GM19351 (cell line): Measurements from ENCODE around the gene TMEM202.
"Not testable (repeated sequence)": the region's sequence is repeated elsewhere in the genome, so short reads cannot be mapped to it uniquely, and the experiment has no call there.

Experiments used
- ATAC-seq: cut with Tn5 transposase; IDR thresholded peaks from one replicate; pipeline ENCODE4 v1.9.1; 2021; ENCODE audit warnings: mild to moderate bottlenecking, moderate library complexity; ENCODE audit not compliant: unreplicated experiment

Gene TMEM202

GRCh38 chr15:72398648-72399047, 543 bp downstream of the TMEM202 start:
- ATAC-seq: no peak

GRCh38 chr15:72402726-72403125, 4.6 kb downstream of the TMEM202 start:
- no peak for ATAC-seq

DNA sequence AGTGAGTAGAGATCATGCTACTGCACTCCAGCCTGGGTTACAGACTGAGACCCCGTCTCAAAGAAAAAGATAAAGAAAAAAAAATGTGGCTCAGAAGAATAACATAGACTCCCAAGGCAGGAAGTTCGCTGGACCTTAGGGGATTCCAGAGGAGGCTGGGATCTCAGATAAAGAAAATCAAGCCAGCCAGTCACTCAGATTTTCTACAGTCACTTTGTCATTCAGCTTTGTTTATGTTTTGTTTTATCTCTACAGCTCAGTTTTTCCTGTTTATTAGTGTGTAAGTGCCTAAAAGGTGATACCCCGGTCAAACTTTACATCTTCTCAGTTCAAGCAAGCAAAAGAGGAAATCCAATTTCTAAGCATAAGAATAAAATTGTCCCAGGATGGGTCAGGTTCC, 6.3 kb downstream of the TMEM202 start:
- ATAC-seq: no peak

DNA sequence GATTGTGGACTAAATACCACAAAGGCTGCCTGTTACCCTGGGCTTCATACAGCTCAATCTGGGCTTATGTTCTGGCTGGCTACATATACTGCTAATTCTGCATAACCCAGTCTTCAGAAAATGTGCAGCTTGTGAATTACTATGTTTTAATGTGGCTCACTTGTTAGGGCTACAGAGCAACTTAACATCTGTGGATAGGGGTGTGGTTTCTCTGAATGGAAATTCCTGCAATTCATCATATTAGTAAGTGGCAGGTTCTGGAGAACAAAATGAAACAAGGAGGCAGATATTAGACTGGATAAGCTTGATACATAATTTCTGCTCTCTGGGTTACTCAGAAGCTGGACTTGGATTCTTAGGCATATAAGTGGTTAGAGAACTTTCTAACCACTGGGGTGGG, 6.7 kb downstream of the TMEM202 start:
- ATAC-seq: no peak

GRCh38 chr15:72406936-72407335, 8.8 kb downstream of the TMEM202 start:
- ATAC-seq: no peak

DNA sequence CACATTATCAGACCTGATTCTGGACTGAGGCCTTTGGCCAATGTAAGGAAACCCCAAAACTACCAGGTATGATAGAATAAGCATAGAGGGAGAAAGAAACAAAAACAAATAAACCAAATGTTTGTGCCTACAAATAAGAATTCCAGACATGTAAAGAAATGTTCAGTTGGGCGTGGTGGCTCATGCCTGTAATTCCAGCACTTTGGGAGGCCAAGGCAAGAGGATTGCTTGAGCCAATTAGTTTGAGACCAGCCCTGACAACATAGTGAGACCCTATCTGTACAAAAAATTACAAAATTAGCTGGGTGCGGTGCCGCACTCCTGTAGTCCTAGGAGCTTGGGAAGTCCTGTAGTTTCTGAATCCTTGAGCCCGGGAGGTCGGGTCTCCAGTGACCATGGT, 13.0 kb downstream of the TMEM202 start:
- ATAC-seq: no peak

- no peak for ATAC-seq
Observed at GRCh38 chr15:72411544-72411943, 13.4 kb downstream of the TMEM202 start.

DNA sequence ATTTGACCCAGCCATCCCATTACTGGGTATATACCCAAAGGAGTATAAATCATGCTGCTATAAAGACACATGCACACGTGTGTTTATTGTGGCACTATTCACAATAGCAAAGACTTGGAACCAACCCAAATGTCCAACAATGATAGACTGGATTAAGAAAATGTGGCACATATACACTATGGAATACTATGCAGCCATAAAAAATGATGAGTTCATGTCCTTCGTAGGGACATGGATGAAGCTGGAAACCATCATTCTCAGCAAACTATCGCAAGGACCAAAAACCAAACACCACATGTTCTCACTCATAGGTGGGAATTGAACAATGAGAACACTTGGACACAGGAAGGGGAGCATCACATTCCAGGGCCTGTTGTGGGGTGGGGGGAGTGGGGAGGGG, 15.2 kb downstream of the TMEM202 start:
- not testable (repeated sequence) for ATAC-seq

DNA sequence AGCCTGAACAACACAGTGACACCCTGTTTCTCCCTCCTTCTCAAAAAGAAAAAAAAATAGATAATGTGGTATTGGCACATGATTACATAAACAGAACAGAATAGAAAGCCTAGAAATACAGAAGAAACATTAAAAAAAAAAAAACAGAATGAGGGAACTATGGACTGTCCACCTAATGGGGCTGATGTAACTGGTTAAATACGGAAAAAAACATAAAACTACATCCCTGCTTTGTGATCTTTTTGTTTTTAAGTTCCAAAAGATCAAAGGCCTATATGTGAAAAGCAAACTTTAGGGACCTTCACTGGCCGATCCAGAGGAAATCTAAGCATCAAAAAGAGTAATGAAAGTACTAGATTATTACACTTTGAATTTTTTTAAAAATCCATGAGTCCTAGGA, 17.2 kb downstream of the TMEM202 start:
- no peak for ATAC-seq

GRCh38 chr15:72419768-72420167, 21.7 kb downstream of the TMEM202 start:
- not testable (repeated sequence) for ATAC-seq

DNA sequence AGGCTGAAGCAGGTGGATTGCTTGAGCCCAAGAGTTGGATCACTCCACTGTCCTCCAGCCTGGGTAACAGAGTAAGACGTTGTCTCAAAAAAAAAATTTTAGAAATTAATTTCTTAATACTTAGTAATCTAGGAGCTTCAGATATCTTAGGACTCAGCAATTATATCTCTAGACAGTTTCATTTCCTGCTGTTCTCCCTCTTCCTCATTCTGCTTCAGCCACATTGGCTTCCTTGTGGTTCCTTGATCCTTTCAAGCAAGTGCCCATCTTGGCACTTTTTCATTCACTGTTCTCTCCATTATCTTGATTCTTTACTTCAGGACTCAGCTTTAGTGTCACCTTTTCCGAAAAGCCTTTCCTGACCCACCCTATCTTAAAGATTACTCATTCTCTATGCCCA, 22.5 kb downstream of the TMEM202 start:
- ATAC-seq: no peak

DNA sequence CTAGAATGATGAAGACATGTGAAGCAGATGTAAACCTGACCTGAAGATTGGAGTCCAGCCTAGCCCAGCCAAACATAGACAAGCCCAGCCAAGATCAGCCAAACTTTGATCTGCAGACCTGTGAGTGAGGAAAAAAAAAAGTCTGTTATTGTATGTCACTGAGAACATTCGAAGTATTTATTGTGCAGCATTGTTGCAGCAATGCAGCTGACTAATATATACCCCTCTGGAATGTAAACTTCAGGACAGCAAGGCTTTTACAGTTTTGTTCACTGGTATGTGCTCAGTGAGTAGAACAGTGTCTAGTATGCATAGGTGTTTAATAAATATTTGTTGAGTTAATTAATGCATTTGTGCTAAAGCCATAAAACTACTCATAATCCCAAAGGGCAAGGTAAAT, 23.4 kb downstream of the TMEM202 start:
- ATAC-seq: no peak

DNA sequence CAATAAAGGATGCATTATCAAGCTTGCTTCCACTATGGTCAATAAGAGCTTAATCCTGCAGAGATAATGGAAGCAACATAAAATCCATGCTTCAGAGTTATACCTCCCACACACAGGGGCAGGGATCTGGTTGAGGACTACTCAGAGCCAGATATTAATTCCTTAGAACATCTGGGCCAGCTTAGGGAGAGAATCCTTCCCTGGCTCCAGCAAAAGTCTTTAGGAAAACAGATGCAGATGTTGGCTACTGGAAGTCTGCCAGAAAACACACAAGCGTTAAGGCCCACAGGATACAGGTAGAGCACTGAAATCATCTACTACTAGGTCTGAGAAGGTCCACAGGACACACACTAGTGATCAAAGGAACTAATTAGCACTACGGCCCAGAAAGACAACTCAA, 25.2 kb downstream of the TMEM202 start:
- no peak for ATAC-seq

GRCh38 chr15:72426753-72427152, 28.6 kb downstream of the TMEM202 start:
- no peak for ATAC-seq

GRCh38 chr15:72437650-72438316, 39.7 kb downstream of the TMEM202 start:
- ATAC-seq: no peak

GRCh38 chr15:72442848-72443247, 44.7 kb downstream of the TMEM202 start:
- ATAC-seq: not testable (repeated sequence)

GRCh38 chr15:72445426-72445825, 47.3 kb downstream of the TMEM202 start:
- ATAC-seq: no peak

GRCh38 chr15:72450805-72451204, 52.7 kb downstream of the TMEM202 start:
- ATAC-seq: no peak

- no peak for ATAC-seq
Observed at GRCh38 chr15:72451224-72451623, 53.1 kb downstream of the TMEM202 start.

GRCh38 chr15:72456684-72457083, 58.6 kb downstream of the TMEM202 start:
- ATAC-seq: no peak
